Thoracic aorta (tissue), 2 donors: ENCODE measurements around the gene CEP112. TPM values are rescaled to one million over a fixed set of nuclear protein-coding genes. Genes with fewer than 3 reads are reported as not detected.

Experiments used
- ATAC-seq: fragments of 150-250 bp; one replicate; pipeline ENCODE4 v1.8.0; 2017; ENCODE audit warnings: low read depth; ENCODE audit not compliant: insufficient number of reproducible peaks, low FRiP score
- DNase-seq: peaks from one replicate; pipeline ENCODE4 v3.0.0-alpha.2; 2020; ENCODE audit warnings: low spot score
- H3K27ac ChIP-seq, 2 donors: fragments of 200-600 bp; sonication (generic); 1 replicate in 1 of 2; 2 replicates in 1 of 2; pipeline ENCODE4 v1.5.1; 2016; ENCODE audit warnings: mild to moderate bottlenecking in 2 of 2, moderate library complexity in 2 of 2
- H3K27me3 ChIP-seq: fragments of 200-600 bp; sonication (generic); replicated peaks from 2 replicates; pipeline ENCODE4 v1.6.0; 2016; ENCODE audit warnings: mild to moderate bottlenecking; ENCODE audit not compliant: insufficient read depth
- H3K36me3 ChIP-seq: fragments of 200-600 bp; sonication (generic); one replicate; pipeline ENCODE4 v1.5.1; 2016
- H3K4me1 ChIP-seq, 2 donors: fragments of 200-600 bp; sonication (generic); 1 replicate in 1 of 2; 2 replicates in 1 of 2; pipeline versions ENCODE4 v1.5.1 to v1.6.0; 2016; ENCODE audit warnings: low read depth in 2 of 2, mild to moderate bottlenecking in 1 of 2; ENCODE audit not compliant: control insufficient read depth in 1 of 2
- H3K4me3 ChIP-seq: fragments of 200-600 bp; sonication (generic); 2 replicates; pipeline ENCODE4 v1.5.1; 2016; ENCODE audit warnings: mild to moderate bottlenecking
- H3K9me3 ChIP-seq: fragments of 200-600 bp; sonication (generic); 2 replicates; pipeline ENCODE4 v1.5.1; 2016
- CTCF ChIP-seq: fragments of 200-600 bp; sonication (generic); IDR thresholded peaks from one replicate; pipeline ENCODE4 v1.5.1; 2019; ENCODE audit warnings: antibody characterized with exemption
- total RNA-seq, 2 donors: library from RNA; depleted of rRNA; stranded (reverse); fragments of >200 nt; gene quantifications; one replicate each; pipeline versions ENCODE4 v1.1.0 to v1.2.3, GENCODE V29; 2016

Gene CEP112
- total RNA-seq, 2 donors from 2014 or later = 13.4 to 19.0 TPM

- no peak for TF ChIP-seq CTCF
- Histone ChIP-seq H3K4me3 (no peak overlapping the region), H3K27me3 (no peaks in the 10 kb centered on the region), H3K4me1 (no peaks in the 10 kb centered on the region), H3K9me3 (no peaks in the 10 kb centered on the region), H3K36me3 (no peaks in the 10 kb centered on the region), H3K27ac (no peak overlapping the region)
- no peak for ATAC-seq
- no peak for DNase-seq
Observed at GRCh38 chr17:66220079-66220835, 28.3 kb upstream of the CEP112 start.

GRCh38 chr17:66215529-66215911, 23.6 kb upstream of the CEP112 start:
- Histone ChIP-seq H3K4me3 (no peak overlapping the region), H3K27me3 (no peaks in the 10 kb centered on the region), H3K36me3 (no peaks in the 10 kb centered on the region), H3K4me1 (no peaks in the 10 kb centered on the region), H3K9me3 (no peaks in the 10 kb centered on the region), H3K27ac (no peak overlapping the region)
- DNase-seq (no peak), ATAC-seq (no peak)
- TF ChIP-seq CTCF = no peak

GRCh38 chr17:66214884-66215528, 23.1 kb upstream of the CEP112 start:
- no peaks in the 10 kb centered on the region for H3K36me3 ChIP-seq
- no peak for TF ChIP-seq CTCF
- H3K4me3 ChIP-seq = no peak overlapping the region
- ATAC-seq (no peak), DNase-seq (no peak)
- no peaks in the 10 kb centered on the region for H3K9me3 ChIP-seq
- no peaks in the 10 kb centered on the region for H3K27me3 ChIP-seq
- H3K4me1 ChIP-seq = no peaks in the 10 kb centered on the region
- no peak overlapping the region for H3K27ac ChIP-seq

GRCh38 chr17:66211047-66211810, 19.3 kb upstream of the CEP112 start:
- H3K27me3 ChIP-seq = no peaks in the 10 kb centered on the region
- H3K4me3 ChIP-seq = no peak overlapping the region
- no peak for TF ChIP-seq CTCF
- DNase-seq = no peak
- ATAC-seq = no peak
- H3K36me3 ChIP-seq = no peaks in the 10 kb centered on the region
- no peak overlapping the region for H3K27ac ChIP-seq
- no peaks in the 10 kb centered on the region for H3K4me1 ChIP-seq
- no peaks in the 10 kb centered on the region for H3K9me3 ChIP-seq

GRCh38 chr17:66210208-66210574, 18.3 kb upstream of the CEP112 start:
- Histone ChIP-seq H3K9me3 (no peaks in the 10 kb centered on the region), H3K36me3 (no peaks in the 10 kb centered on the region), H3K27ac (no peak overlapping the region), H3K4me1 (no peaks in the 10 kb centered on the region), H3K4me3 (no peak overlapping the region), H3K27me3 (no peaks in the 10 kb centered on the region)
- ATAC-seq (no peak), DNase-seq (no peak)
- TF ChIP-seq CTCF = no peak
